ENCODE data around the gene POLR2B.
"Not testable (repeated sequence)": the region's sequence is repeated elsewhere in the genome, so short reads cannot be mapped to it uniquely, and the experiment has no call there.

Gene POLR2B

DNA sequence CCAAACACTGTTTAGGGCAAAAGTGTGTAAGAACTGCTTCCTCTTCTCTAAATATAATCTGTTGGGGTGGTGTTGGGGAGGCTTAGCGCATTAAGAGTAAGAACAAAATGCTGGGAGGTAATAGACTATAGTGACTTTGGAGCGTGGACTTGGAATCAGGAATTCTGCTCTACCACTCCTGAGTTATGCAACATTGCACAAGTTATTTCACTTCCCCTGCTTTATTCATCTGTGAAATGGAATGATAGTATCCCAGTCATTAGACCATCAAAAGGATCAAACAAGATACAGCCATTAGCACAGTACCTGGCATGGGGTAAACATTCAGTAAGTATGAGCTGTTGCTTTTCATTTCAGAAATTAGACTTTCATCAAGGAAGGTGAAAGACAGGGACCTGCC, 72.8 kb downstream of the POLR2B start:
- no peak for DNase-seq (ENCODE audit: low spot score)

DNA sequence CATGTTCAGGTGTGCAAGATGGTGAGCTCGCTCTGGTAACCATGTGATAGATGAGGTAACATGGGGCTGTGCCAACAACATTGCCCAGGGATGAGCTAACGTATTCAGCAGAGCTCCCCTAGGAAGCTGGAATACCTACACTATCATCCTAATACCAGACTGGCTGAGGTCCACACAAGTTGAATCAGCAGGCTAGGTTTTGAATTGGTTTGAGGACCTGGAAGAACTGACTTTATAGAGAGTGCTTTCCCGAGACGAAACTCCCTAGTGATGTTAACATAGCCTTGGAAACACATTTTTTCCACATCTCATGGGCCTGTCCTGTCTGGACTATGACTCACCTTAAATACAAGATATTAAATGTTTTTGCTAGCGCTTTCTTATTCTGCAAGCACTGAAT, 74.8 kb downstream of the POLR2B start:
- DNase-seq (ENCODE audit: low spot score): no peak

DNA sequence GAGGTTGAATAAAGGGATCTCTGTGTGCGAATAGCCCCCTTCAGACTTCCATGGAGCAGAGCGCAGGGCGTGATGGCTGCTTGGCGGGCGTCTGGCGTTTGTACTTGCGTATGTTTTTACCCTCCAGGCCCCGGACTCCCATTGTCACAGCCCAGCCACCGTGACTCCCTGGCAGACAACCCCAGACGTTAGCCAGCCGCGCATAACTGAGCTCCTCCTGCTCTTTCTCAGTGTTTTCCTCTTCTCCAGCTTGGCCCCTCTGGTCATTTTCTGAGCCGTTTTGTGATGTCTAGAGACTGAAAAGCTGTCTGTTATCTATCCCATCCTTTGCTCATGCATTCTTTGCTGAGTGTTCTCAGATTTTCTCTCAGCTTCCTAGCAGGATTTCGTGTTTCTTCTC, 77.2 kb downstream of the POLR2B start:
- peak; percentile 29 for DNase-seq (ENCODE audit: low spot score)

DNA sequence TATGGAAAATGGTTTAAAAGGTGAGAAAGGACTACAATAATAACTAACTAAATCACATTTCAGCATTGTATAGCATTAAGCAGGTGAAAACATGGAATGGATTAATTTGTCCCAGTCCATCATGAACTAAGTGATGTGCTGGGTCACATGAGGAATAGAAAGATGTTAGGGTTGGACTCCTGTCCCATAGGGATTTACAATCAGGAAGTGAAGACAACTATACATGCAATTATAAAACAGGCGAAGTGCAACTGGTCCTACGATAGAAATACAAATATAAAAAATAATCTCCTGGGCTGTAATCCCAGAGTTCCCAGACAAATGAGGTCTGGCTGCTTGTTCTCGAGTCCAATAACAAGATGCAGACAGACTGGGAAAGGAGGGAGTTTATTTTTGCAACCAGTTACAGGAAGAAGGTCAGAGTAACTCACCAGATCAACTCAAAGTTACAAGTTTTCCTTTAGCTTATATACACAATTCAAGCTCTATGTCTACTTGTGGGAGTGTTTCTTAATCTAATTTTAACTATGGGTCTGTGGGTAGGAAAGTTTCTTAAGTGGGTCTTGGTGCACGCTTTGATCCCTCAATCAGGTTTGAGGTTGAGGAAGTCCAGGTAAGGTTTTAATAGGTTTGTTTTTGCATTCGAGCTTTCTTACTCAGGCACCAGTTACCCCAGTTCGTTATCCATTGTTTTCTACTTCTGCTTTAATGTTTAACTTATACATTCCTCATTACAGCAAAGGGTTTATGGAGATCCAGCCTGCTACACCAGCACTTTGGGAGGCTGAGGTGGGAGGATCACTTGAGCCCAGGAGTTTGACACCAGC, 81.4 kb downstream of the POLR2B start:
- DNase-seq (ENCODE audit: low spot score): no peak

DNA sequence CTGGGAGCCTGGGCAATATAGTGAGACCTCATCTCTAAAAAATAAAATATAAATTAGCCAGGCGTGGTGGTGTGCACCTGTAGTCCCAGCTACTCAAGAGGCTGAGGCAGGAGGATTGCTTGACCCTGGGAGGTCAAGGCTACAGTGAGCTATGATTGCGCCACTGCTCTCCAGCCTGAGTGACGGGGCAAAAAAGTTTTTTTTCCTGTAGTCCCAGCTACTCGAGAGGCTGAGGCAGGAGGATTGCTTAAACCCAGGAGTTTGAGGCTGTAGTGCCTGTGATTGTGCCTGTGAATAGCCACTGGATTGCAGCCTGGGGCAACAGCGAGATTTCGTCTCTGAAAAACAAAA, 82.0 kb downstream of the POLR2B start:
- DNase-seq (ENCODE audit: low spot score): not testable (repeated sequence)

DNA sequence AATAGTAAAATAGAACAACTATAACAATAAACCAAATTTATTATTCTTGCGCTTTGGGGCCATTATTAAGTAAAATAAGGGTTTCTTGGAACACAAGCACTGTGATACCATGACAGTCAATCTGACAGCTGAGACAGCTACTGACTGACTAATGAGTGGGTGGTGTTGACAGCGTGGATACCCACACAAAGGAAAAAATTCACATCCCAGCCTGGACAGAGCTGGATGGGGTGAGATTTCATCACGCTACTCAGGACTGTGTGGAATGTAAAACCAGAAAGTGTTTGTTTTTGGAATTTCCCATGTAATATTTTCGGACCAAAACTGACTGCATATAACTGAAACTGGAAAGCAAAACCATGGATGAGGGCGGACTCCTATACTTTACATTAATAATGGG, 82.7 kb downstream of the POLR2B start:
- no peak for DNase-seq (ENCODE audit: low spot score)

DNA sequence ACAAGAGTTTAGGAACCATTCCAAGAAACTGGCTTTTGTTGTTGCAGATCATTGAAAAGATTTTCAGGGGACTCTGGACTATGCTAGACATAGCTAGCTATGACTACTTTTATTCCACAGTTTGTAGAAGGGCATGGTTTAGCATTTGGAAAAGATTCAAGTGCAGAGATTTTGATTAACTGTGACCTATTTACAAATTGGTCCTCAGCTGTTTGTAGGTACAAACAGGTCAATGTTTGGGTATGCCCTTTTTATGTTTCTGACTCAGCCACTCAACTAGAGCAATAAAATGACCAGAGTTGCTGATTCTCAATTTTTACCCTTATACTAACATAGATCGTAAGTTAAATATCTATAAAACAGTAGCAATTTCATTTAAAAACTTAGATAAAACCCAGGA, 84.8 kb downstream of the POLR2B start:
- DNase-seq (ENCODE audit: low spot score): no peak

DNA sequence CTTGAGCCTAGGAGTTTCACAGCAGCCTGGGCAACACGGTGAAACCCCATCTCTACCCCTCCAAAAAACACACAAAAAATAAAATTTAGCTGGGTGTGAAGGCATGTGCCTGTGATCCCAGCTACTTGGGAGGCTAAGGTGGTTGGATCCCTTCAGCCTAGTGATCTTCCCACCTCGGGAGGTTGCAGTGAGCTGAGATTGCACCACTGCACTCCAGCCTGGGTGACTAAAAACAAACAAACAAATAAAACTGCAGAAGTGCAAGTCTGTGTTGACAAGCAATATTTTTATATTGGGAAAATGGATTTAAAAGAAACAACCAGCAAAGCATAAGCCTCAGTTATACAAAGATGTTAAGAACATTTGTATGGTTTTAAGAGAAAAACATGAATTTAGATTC, 85.4 kb downstream of the POLR2B start:
- no peak for DNase-seq (ENCODE audit: low spot score)

DNA sequence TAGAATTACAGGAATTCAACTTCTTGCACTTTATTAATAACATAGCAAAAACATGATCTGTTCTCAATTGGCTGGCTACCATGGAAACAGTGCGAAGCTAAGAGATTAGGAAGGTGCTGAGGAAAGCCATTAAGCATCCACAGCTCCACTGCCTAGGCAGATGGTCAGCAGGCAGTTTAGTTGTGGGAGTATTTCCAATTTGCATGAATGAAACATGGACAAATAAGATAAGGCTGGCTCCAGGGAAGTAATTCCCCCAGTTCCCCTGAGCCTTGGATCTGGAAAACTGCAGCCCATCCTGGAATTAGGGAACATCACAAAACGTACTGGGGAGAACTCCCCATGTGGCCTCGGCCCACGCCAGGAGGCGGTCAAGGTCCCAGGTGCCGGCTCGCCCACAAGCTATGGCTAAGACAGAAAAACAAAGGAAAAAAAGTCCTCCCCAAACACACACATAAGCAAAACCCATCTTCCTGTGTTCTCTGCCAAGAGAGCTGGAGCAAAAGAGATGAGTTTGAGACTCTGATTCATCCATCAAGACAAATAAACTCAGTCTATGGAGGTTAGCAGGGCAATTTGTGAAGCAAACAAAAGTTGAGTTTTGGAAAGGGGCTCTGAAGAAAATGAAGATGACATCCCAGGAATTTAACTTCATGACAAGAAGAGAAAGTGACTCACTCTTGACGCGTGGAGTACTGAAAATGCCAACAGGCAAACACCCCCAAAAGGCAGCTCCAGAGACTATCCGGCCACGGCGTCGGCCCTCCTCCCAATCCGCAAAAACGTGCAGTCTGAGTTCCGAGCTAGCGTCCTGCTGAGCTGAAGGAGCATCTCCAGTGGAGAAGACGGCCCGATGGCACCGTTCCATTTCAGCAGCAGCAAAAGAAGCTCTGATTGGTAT, 86.4 kb downstream of the POLR2B start:
- no peak for DNase-seq (ENCODE audit: low spot score)

DNA sequence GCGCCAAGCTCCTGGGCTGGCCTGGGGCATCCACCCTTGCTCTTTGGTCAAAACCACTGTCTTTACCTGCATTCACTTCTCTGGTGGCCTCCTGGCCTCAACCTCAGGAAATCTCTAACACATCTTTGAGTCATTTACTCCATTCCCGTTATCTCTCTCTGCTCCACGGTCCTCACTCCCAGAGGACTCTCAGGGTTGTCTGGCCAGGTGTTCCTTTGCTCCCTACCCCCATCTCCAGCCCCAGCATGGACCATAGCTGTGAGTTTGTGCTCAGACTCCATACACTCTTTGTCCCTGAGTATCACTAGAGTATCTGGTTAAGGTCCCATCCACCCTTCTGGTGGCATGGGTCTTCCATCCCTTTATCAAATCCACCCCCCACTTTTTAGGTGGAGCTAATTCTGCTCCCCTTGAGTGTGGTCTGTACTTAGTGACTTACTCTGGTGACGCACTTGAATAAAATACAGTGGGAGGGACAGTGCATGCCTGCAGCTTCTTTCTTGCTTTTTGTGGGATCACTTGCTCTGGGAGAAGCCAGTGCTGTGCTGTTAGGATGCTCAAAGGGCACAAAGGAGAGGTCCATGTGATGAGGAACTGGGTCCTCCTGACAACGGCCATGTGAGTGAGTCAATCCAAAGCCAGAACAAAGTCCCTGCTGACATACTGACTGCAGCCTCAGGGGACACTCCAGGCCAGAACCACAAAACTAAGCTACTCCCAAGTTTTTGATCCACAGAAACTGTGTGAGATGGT, 87.2 kb downstream of the POLR2B start:
- DNase-seq (ENCODE audit: low spot score): no peak

DNA sequence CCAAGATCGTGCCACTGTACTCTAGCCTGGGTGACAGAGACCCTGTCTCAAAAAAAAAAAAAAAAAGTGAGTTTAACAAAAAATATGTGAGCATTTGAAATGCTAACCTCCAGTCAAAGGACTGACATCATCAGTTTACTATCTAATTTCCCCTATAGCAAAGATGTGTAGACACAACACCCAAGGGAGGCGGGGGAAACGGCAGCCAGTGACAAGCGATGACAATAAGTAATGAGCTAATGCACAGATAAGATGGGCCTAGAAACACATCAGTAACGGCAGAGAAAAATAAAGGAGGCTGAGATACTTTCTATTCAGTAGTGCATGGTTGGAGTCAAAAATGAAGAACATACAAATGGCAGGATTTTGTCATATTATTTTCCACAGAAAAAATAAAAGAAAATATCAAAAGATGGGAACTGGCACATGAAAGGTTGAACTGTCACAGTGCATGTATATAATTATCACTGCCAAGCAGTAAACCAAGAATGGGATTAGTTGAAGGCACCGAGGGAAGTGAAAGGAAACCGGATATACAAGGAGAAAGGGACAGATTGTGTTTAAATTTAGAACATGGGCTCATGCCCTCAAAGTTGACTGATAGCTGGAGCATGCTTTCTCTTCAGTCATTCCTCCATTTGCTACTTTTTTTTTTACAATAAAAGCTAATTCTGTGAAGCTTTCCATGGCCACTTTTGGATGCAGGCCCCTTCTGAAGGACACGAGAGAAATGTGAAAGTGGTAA, 89.7 kb downstream of the POLR2B start:
- DNase-seq (ENCODE audit: low spot score): no peak

DNA sequence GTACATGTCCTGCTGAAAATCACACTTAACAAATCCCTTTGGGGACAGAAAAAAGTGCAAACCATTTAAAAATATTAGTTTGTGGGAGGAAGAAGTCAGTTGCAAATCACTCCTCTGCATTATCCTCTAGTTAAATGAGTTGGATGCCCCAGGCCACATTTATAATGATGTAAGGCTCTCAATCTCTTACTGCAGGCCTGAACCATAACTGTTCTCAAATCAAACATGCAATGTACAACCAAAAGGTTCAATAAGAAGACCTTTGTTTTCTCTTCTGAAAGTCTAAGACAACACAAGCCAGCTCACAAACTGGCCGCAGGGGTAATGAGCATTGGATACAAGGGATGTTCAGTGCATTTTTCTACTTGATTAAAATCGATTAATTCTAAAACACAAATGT, 91.8 kb downstream of the POLR2B start:
- no peak for DNase-seq (ENCODE audit: low spot score)

DNA sequence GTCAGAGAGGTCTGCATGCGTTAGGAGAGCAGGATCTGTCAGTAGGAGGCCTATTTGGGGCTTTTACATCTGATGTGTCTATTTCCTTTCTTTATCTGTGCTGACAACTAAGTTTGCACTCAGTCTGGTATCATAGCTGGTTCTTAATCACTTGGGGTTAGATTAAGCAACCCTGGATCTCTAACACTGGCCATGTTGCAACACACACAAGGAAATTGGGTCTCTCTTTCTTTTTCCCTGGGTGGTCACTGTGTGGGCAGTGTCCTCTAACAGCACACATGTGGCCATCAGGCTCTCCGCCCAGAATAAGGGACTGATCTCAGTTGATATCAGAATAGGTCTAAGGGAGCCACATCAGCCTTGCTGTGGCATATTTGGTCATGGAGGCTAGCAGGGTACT, 92.6 kb downstream of the POLR2B start:
- DNase-seq (ENCODE audit: low spot score): no peak

DNA sequence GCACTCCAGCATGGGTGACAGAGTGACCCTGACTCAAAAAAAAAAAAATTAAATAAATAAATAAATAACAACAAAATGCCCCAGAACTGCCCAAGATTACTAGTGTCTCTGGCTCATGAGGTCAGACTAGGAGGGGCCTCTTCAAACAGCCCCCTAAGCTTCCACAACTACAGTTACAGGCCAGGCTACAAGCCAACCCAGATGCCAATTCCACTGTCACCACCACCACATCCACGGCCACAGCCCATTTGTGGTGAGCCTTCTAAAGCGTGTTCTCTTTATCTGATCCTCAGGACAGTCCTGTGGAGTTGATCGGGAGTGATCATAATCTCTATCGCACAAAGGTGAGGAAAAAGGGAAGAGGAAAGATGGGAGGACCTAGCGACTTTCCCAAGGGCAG, 94.9 kb downstream of the POLR2B start:
- DNase-seq (ENCODE audit: low spot score): no peak

DNA sequence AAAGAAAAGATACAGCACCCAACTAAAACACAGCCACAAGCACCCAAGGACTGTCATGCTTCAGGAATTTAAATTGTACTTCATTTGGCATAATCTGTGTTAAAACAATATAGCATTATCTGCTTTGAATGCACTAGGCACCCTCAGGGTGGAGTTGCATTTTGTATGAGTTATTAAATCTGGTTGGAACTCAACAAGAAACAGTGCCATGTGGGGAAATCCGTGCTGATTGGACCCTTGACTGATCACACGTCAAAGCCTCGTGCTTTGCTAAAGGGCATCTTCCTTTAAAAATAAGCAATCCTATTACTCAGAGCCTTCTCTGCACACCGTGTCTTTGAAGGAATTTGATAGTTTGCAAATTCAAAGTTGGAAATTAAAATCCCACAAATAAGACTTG, 96.0 kb downstream of the POLR2B start:
- DNase-seq (ENCODE audit: low spot score): no peak

DNA sequence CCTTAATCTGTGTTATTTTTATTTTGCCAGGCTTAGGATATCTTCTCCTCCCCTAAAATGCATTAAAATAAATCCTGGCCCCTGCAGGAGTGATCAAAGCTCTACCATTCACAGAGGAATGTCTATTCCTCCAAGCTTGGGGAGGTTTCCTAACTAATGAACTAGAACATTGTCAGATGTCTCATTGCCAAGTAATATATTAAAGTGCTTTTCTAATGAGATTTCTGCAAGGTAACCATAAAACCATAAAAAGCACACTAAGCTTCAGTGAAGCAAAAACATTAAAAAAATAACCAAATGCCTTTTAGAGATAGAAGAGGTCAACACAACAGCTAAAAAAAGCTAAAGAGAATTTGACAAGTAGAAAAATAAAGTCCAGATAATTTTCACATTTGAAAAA, 96.7 kb downstream of the POLR2B start:
- DNase-seq (ENCODE audit: low spot score): no peak

DNA sequence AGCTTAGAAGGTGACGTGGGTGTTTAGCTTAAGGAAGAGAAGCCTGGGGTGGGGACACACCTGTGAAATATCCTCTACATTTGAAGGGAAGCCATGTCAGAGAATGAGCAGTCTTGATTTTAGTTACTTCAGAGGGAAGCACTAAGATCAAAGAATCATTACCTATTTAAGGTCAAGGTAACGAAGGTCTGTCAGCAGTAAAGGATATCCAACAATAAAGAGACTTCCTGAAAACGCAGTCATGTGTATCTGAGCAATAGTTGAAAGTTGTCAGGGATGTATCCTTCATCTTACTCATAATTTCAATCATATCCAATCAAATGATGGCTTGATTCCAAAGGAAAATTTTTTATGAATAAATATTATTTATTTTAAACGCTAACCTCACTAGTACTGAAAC, 98.0 kb downstream of the POLR2B start:
- DNase-seq (ENCODE audit: low spot score): no peak

DNA sequence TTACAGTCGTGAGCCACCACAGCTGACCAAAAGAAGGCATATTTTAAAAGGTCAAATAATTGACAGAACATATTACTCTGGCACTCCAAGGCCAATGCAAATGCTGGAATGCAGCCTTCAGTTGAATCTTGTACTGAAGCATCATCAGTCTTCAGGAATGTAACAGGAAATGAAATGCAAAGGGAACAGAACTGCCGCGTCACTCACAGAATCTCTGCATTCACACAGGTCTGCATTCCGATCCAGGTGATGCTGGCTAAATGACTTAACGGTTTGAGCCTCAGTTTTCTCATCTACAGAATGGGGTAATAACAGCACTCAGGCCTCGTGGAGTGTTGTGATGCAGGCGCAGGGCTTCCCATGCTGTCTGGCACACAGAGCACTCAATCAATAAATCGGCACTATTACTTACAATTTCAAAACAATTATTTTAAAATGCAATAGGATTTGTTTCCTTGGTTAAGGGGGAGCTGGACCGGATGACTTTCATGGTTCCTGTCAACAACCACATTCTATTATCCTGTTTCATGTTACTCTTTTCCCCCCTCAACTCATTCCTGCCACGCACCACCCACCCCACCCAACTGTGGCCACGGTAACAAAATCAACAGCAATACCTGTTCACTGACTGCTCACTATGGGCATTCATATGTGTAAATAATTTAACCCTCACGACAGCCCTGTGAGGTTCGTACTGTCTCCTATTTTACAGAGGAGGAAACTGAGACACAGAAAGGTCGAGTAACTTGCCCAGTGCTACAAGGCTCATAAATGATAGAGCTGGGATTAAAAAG, 99.1 kb downstream of the POLR2B start:
- no peak for DNase-seq (ENCODE audit: low spot score)

DNA sequence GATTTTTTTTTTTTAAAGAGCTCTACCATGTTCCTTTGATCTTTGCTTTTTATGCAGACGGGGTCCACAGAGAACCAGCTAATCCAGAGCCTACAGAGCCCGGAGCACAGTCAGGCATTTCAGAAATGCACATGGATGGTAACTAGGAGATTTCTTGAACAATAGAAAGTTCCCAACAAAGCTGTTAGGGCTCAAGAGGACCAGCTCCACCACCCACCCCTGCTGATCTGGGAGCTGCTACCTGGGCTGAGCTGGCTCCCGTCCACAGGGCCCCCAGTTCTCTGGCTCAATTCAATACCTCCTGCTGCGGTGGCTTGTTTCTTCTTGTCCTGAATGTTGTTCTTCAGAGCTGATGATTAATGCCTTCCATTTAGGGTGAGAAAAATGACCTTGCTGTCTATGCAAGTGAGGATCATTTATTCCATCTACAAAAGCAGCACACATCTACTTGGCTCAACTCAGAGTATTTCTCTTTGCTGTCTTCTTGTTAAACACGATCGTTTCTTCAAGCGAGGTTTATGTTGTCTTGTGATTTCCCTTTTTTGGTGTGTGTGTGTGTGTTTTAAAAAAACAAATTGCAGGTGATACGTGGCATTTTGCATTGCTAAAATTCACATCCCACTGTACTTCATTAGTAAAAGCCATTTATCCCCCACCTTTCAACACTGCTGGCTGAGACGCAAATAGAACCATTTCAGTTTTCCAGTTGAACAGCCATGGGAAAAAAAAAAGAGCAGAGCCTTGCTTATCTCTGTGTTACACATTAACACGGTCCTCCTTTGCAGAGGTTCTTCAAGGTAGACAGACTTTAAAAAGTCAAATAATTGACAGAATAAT, 100.2 kb downstream of the POLR2B start:
- no peak for DNase-seq (ENCODE audit: low spot score)

Data from SK-N-DZ (cell line).